H7 (cell line): Measurements from ENCODE around the gene FYCO1. TPM values are rescaled to one million over a fixed set of nuclear protein-coding genes. Genes with fewer than 3 reads are reported as not detected.

Experiments
- DNase-seq: peaks from one replicate; pipeline ENCODE4 v3.0.0; 2012
- H3K27me3 ChIP-seq: 2 replicates; pipeline ENCODE4 v1.6.0; 2011; ENCODE audit warnings: mild to moderate bottlenecking, low read length; ENCODE audit not compliant: control insufficient read depth, insufficient read depth
- H3K36me3 ChIP-seq: replicated peaks from 2 replicates; pipeline ENCODE4 v1.5.1; 2011; ENCODE audit warnings: low read length; ENCODE audit not compliant: control insufficient read depth, insufficient read depth
- H3K4me3 ChIP-seq: 2 replicates; pipeline ENCODE4 v1.5.1; 2011; ENCODE audit warnings: low read depth, mild to moderate bottlenecking, control low read depth, low read length, moderate library complexity; ENCODE audit not compliant: insufficient read depth
- total RNA-seq: library from RNA; depleted of rRNA; stranded (reverse); fragments of >200 nt; shearing (Covaris generic); gene quantifications from 2 replicates; pipeline ENCODE4 v1.2.3, GENCODE V29; 2014

Gene FYCO1
- total RNA-seq, 1 experiment from 2014 or later, result 4.9 TPM

DNA sequence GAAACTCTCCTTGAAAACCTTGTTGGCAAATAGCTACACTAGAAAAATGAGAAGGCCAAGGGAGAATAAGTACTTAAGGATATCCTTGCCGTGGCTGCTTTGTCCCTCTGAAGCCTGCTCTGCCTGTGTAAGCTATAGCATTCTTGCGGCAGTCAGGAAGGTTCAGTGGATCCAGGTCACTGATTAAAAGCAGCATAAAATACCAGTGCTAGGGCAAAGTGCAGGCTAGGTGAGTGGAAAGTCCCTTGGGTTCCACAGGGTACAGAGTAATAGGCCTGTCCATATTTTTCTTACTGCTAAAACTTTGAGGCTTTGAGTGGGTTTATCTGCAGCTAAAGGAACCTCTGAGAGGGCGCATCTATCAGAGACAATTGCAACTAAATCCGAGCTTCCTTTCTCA lies 42.1 kb downstream of the FYCO1 start:
- H3K27me3 ChIP-seq, result no peaks in the 10 kb centered on the region
- no peak overlapping the region for H3K4me3 ChIP-seq
- no peak for DNase-seq
- peaks cover 50% of the 10 kb centered on the region for H3K36me3 ChIP-seq

DNA sequence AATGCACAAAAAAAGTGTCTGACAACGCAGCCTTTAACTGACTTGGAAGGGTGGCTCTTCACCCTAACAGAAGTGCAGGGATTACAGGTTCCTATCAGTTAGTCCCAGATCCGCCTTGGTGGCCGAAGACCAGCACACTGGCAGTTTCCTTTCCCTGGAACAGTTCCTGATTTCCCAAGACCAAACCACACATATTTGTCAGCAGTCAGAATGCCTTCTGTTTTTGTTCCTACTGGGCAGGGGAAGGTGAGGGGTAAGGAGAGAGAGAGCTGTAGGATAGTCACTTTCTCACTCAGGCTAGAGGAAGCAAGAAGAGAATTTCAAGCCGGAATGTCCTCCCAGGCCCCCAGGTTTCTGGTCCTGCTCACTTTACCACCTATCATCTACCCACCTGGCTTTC lies 43.2 kb downstream of the FYCO1 start:
- no peaks in the 10 kb centered on the region for H3K27me3 ChIP-seq
- peaks cover 45% of the 10 kb centered on the region for H3K36me3 ChIP-seq
- DNase-seq, result no peak
- H3K4me3 ChIP-seq, result no peak overlapping the region

DNA sequence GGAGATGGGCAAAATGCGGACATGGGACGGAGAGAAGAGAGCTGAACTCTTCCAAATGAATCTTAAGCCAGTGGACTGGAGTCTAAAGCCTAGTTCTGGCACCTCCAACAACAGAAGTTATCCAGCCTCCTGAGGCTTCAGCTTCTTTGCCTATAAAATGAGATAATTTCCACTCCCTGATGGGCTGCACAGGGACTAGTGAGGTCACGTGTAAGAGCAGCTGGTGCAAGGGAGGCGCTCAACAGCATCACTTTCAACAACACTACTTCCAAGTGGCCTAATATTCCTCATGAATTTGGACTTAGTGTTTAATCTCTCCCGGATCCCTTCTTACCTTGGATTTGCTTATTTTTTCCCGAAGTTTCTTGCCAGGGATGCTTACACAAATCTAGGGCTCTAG lies 43.7 kb downstream of the FYCO1 start:
- Histone ChIP-seq H3K36me3 (peaks cover 50% of the 10 kb centered on the region), H3K27me3 (no peaks in the 10 kb centered on the region), H3K4me3 (no peak overlapping the region)
- DNase-seq, result no peak

DNA sequence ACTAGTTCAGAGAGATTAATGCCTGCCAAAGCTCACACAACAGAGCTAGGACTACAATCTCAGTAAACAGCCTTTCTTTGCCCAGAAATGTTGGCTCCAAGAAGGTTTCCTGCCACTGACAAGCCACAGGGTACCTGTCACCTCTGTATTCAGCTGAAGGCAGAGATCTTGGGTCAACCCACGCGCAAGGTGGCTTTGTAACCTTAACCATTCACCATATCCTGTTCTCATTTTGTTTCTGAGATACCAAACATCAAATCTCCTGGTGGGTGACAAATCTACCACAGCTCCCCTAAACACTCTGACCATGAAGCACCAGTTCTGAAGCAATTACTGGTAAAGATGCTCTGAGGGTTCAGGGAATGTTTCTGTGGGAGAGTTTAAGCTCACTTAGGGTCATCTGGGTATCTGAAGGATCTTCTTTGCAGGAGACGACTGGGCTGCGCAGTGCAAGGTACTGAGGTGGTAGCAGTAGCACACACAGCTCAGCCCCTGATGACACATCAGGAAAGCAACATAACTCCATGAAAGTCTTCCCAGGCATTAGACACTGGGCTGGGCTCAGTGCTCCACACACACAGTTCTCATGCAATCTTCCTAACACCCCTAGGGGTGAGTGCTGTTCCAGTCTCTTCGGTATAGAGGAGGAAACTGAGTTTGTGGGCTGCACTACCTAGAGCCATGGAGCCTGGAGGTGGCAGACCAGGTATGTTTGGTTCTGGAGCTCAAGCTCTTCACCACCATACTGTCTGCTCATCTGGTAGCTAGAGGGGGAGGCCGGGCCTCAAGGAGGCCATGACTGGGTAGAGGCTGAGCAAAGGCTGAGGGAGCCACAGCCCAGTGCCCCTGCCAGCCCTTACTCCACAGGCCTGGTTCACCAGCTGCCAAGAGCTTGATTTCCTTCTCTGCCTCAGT lies 44.7 kb downstream of the FYCO1 start:
- no peak for DNase-seq
- Histone ChIP-seq H3K4me3 (no peak overlapping the region), H3K36me3 (peaks cover 56% of the 10 kb centered on the region), H3K27me3 (no peaks in the 10 kb centered on the region)

DNA sequence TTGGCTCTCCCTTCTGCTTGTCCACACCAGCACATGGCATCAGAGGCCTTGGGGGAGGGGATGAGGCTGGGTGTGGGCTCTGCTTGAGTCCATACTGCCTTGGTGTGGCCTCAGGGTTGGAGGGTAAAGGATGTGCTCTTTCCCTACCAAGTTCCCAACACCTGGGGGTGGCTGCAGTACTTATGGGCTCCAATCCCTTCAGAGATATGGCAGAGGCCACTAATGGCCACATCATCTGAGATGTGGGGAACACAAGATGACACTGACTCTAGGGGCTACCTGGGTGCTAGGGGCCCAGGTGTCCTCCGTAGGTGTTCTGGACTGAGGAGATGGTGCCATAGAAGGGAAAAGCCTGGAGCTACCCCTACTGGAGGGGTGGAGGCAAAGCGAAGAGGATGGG lies 45.5 kb downstream of the FYCO1 start:
- peaks cover 52% of the 10 kb centered on the region for H3K36me3 ChIP-seq
- no peak for DNase-seq

DNA sequence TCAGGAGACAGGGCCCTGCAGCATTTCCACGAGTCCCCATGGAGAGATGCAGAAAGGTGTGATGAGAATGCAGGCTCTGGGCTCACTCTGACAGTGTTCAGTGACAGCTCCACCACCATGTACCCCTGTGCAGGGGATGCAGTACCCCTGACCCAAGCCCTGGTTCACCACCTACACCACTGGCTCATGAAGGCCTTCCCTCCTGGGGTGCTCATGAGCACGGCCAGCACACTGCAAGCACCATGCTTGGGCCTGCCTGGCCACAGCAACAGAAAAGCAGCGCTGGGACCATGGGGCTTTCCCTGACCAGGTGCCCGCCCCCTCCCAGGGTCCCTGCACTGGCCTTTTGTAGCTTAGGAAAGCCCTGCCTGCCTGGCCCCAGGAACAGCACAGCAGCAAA lies 46.2 kb downstream of the FYCO1 start:
- H3K4me3 ChIP-seq, result no peak overlapping the region
- H3K27me3 ChIP-seq, result no peaks in the 10 kb centered on the region
- H3K36me3 ChIP-seq, result peaks cover 46% of the 10 kb centered on the region
- DNase-seq, result no peak

More for the DNA sequence above, 45.5 kb downstream of the FYCO1 start:
- Histone ChIP-seq H3K4me3 (no peak overlapping the region), H3K27me3 (no peaks in the 10 kb centered on the region)

DNA sequence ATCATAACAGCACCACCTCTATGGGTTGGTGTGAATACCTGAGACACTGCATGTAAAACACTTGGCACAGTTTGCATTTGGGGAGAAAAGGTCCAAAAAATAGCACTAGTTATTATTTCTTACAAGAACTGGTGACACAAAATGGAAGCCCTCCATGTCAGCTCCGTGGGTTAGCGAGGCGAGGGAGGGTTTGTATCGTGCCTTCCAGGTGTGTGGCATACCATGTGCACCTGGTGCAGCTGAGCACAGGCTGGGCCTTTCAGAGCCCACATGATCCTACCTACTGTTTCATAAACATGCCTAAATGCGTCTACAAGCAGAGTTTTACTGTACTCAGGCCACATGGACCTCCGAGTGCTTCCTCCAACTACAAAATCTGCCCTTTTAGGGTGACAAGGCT lies 46.7 kb downstream of the FYCO1 start:
- DNase-seq, result no peak
- Histone ChIP-seq H3K36me3 (peaks cover 42% of the 10 kb centered on the region), H3K27me3 (no peaks in the 10 kb centered on the region), H3K4me3 (no peak overlapping the region)

DNA sequence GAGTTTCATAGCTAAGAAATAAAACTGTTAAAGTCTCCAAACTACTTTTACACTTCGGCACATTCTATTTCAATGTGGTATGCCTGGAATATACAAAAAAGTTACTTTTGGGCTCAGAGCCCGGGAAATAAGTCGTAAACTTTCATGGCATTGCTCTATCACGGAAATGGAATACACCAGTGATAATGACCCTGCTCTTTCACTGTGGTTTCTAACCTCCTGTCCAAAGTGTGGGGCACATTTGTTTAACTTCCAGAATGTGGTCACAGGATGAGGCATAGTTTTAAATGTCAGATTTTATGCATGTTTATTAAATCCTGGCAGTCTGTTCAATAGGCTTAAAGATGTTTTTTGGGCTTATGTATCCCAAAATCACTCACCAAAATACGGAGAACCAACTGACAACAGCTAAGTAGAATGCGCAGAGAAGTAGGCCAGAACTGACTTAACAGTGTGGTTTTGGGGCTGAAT lies 47.3 kb downstream of the FYCO1 start:
- Histone ChIP-seq H3K36me3 (peaks cover 40% of the 10 kb centered on the region), H3K27me3 (no peaks in the 10 kb centered on the region), H3K4me3 (no peak overlapping the region)
- no peak for DNase-seq

DNA sequence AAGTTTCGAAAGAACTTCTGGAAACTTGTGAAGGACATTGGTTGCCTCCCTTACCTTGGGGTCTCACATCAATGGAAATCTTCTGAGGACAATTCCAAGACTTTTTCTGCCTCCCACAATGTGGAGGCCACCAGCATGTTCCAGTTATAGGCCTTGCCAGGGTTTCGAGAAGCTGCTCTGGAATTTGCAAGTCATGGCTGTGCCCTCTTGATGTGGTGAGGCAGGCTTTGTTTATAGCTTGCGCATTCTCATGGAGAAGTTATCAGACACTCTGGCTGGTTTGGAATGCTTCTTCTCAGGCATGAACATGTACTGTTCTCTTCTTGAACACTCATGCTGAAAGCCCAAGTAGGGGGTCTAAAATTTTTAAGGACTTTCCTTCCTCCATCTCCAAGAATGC lies 48.3 kb downstream of the FYCO1 start:
- Histone ChIP-seq H3K4me3 (no peak overlapping the region), H3K27me3 (no peaks in the 10 kb centered on the region), H3K36me3 (peaks cover 33% of the 10 kb centered on the region)
- DNase-seq, result no peak

DNA sequence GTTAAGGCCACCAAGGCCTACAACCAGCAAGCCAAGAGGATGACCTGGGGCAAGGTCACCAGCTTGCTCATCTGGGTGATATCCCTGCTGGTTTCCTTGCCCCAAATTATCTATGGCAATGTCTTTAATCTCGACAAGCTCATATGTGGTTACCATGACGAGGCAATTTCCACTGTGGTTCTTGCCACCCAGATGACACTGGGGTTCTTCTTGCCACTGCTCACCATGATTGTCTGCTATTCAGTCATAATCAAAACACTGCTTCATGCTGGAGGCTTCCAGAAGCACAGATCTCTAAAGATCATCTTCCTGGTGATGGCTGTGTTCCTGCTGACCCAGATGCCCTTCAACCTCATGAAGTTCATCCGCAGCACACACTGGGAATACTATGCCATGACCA lies 48.7 kb downstream of the FYCO1 start:
- Histone ChIP-seq H3K4me3 (no peak overlapping the region), H3K36me3 (peaks cover 31% of the 10 kb centered on the region), H3K27me3 (no peaks in the 10 kb centered on the region)
- no peak for DNase-seq

DNA sequence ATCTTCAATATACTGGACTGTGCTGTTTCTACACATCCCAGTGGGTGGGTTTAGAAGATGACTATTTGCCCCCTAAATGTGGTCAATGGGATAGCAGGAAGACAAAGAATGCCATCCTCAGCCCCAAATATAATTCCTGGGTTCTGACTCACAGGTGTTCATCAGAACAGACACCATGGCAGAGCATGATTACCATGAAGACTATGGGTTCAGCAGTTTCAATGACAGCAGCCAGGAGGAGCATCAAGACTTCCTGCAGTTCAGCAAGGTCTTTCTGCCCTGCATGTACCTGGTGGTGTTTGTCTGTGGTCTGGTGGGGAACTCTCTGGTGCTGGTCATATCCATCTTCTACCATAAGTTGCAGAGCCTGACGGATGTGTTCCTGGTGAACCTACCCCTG lies 49.3 kb downstream of the FYCO1 start:
- Histone ChIP-seq H3K36me3 (peaks cover 27% of the 10 kb centered on the region), H3K27me3 (no peaks in the 10 kb centered on the region), H3K4me3 (no peak overlapping the region)
- no peak for DNase-seq

DNA sequence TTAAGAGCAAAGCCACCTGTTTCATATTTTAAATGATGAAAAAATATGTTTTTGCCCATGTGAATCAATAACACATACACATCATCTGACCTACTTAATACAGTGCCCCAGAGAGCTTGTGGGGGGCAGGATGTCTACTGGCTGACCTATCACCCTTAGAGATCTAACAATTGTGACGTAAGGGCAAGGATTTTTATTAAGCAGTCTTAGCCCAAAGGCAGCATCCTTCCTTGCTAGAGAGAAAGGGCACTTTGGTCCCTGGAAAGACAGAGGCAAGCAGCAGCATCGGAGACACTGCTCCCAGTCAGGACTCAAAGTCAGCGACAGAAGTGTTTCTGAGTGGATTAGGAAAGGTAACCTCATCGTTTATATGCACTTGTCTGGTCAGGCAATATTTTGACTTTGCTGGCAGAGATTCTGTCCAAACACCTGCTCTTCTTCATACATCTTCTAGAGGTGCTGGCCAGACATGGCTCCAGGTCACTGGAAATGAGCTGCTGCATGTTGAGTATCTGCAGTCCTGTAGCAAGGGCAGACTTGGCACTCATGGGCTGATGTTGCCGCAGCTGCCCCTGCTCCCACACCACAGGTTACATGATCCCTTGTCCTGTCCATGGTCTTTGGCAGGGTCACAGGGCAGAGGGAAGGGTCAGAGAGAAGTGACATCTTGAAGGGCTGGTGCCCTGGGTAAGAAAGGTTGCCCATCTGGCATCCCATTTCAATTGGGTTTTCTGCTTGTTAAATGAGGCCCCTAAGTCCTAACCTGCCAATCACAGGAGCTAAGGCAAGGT lies 50.6 kb downstream of the FYCO1 start:
- Histone ChIP-seq H3K27me3 (no peaks in the 10 kb centered on the region), H3K4me3 (no peak overlapping the region), H3K36me3 (peaks cover 20% of the 10 kb centered on the region)
- no peak for DNase-seq

DNA sequence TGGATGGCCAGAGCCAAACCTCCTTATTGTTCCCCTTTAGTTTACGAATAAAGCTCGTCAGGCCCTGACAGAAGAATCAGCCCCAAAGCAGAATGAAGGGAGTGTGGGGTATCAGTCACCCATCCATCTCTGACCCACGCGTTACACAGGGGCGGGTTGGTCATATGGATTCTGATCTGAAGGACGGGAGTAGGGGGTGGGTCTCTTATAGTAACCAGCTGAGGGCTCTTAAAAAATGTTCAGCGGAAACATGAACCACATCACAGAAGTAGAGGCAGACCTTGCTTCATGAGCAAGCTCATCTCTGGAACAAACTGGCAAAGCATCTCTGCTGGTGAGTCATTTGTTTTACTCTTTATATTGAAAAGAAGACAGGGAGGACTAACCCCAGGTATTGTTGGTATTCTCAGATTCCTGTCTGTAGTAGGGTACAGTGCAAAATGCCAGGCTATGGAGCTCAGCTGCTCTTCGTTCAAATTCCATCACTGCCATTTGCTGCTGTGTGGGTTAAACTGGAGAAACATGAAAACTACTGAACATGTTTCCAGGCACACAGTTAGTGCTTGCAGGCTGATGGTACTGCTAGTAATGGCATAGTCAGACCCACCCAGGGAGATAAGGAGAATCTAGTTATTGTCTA lies 52.3 kb downstream of the FYCO1 start, which contains the start of gene CXCR6:
CXCR6 (plus strand) TSS at position 258 of the 640 bp plus-strand sequence. CDS start 3,018 bp downstream, outside the sequence.
- no peak within 1 kb of the TSS for H3K4me3 ChIP-seq
- H3K36me3 ChIP-seq, result peaks cover 17% of the 10 kb centered on the region
- DNase-seq, result no peak
- no peaks in the 10 kb centered on the region for H3K27me3 ChIP-seq

DNA sequence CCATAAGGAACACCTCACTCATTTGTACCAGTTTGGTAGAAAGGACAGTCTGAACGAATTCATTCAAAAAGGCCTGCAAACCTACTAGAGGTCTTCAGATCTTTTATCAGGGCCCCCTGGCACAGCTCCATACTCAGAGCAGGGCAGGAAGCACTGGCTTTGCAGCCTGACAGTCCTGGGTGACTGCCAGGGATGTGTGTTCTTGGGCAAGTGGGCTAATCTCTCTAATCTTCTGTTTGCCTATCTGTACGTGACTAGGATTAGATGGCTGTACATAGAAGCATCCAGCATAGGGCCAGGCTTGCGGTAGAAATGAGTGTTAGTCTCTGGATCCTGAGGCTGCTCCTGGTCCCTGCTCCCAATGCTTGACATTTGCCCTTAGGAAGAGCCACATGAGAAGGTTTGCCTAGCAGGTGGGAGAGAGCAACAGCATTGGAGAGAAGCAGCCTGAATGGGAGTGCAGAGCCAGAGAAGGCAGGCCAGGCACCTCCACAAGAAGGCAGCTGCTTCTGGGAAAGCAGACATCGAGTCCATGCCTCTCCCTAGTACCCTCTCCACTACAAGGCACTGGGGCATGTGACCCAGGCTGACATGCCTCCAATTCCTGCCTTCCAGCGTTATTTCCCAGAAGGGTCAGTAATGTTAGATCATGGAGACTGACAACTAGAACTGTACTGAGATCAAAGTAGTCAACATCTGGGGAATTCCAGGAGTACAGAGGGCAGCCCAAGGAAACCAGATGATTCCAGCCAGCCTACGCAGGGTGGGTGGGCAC lies 53.4 kb downstream of the FYCO1 start:
- no peak overlapping the region for H3K4me3 ChIP-seq
- DNase-seq, result no peak

More for the DNA sequence above, 53.4 kb downstream of the FYCO1 start:
- H3K36me3 ChIP-seq, result peaks cover 10% of the 10 kb centered on the region
- H3K27me3 ChIP-seq, result no peaks in the 10 kb centered on the region
